ENCODE results near the gene PDCL2. TPM values are rescaled to one million over a fixed set of nuclear protein-coding genes. Genes with fewer than 3 reads are reported as not detected.

Gene PDCL2
- total and polyA plus RNA-seq, 9 of the 15 experiments (the other 6 are each of a cell fraction or from before 2014, with no cell fraction given): 0.62 to 2.5 (median 1.2) TPM

GRCh38 chr4:55637272-55637820 lies 45.3 kb upstream of the PDCL2 start (continued):
- no peak for TF ChIP-seq HDAC8 (tag; IDR thresholded peaks at IDR 0.05)
- TF ChIP-seq ZNF324 (CRISPR knock-in tag; IDR thresholded peaks at IDR 0.05): 0 out of 2 replicates have a peak, but pooled peaks have one; percentile 25
- TF ChIP-seq HEY1 (CRISPR knock-in tag; IDR thresholded peaks at IDR 0.05; ENCODE audit: borderline replicate concordance): no peak
- TF ChIP-seq ESRRA (IDR thresholded peaks at IDR 0.05; ENCODE audit: borderline replicate concordance, low read depth): peak; percentile 65; the same call in 1 of the 2 replicates
- peak; percentile 20; the same call in 1 of the 2 replicates for TF ChIP-seq DMBX1 (CRISPR knock-in tag; IDR thresholded peaks at IDR 0.05; ENCODE audit: borderline replicate concordance)
- peak; percentile 61 for TF ChIP-seq NR2C1 (IDR thresholded peaks at IDR 0.05)
- TF ChIP-seq NR2C1 (tag; IDR thresholded peaks at IDR 0.05): peak; percentile 72
- TF ChIP-seq ZNF146 (CRISPR knock-in tag; IDR thresholded peaks at IDR 0.05; ENCODE audit: unreplicated experiment): no peak
- TF ChIP-seq ZNF639 (CRISPR knock-in tag; conservative IDR thresholded peaks at IDR 0.05 in 1 of 2, IDR thresholded peaks at IDR 0.05 in 1 of 2): peak in 1 of 2 experiments; percentile 32; a peak in 1 of 4 replicates
- no peak for TF ChIP-seq ZNF174 (CRISPR knock-in tag; IDR thresholded peaks at IDR 0.05)
- peak; percentile 82; the same call in 1 of the 2 replicates for TF ChIP-seq GTF2E2 (tag; IDR thresholded peaks at IDR 0.05)
- no peak for TF ChIP-seq CHD4 (IDR thresholded peaks at IDR 0.05; ENCODE audit: insufficient read depth, insufficient replicate concordance, low read depth, low read length, poor library complexity, severe bottlenecking)
- peak; percentile 52; the same call in 1 of the 2 replicates for TF ChIP-seq ATF7 (IDR thresholded peaks at IDR 0.05)
- 0 out of 2 replicates have a peak, but pooled peaks have one; percentile 9 for TF ChIP-seq ZNF644 (tag; IDR thresholded peaks at IDR 0.05; ENCODE audit: low read depth)
- peak; percentile 37; the same call in 1 of the 2 replicates for TF ChIP-seq SMARCA4 (IDR thresholded peaks at IDR 0.05)
- TF ChIP-seq ZNF592 (IDR thresholded peaks at IDR 0.05): 0 out of 2 replicates have a peak, but pooled peaks have one; percentile 41
- TF ChIP-seq ZBTB7A (IDR thresholded peaks at IDR 0.05; ENCODE audit: borderline replicate concordance, control insufficient read depth, low read depth, low read length): peak; percentile 58; the same call in 1 of the 2 replicates
- 0 out of 2 replicates have a peak, but pooled peaks have one; percentile 16 for TF ChIP-seq ZNF766 (CRISPR knock-in tag; conservative IDR thresholded peaks at IDR 0.05)
- peak; percentile 54 to 63; a peak in 3 of 4 replicates for TF ChIP-seq FOXK2 (conservative IDR thresholded peaks at IDR 0.05 in 1 of 2, IDR thresholded peaks at IDR 0.05 in 1 of 2; ENCODE audit: low read depth in 2 of 2)

Data from K562 (cell line).